GM23338 (cell line): ENCODE data around the gene FAAP100. TPM values are rescaled to one million over a fixed set of nuclear protein-coding genes. Genes with fewer than 3 reads are reported as not detected.
A peak's percentile ranks its signal among the peaks of the same experiment; 100 is the strongest.

Experiments used
- ATAC-seq: fragments of 200-7000 bp; cut with Tn5 transposase; 3 replicates; pipeline ENCODE4 v1.9.1; 2020
- DNase-seq: peaks from one replicate; pipeline ENCODE4 v3.0.0-alpha.2; 2015; ENCODE audit warnings: low spot score
- H2AFZ ChIP-seq: fragments of 200-600 bp; sonication (generic); 2 replicates; pipeline ENCODE4 v1.8.0; 2016; ENCODE audit warnings: antibody characterized with exemption, mild to moderate bottlenecking, moderate library complexity
- H3F3A ChIP-seq: fragments of 200-600 bp; sonication (generic); replicated peaks from 2 replicates; pipeline ENCODE4 v1.8.0; 2017; ENCODE audit warnings: antibody characterized with exemption, mixed run types, low read depth
- H3K27ac ChIP-seq: fragments of 200-600 bp; sonication (generic); 2 replicates; pipeline ENCODE4 v1.6.1; 2016; ENCODE audit warnings: low read depth
- H3K27me3 ChIP-seq: fragments of 200-600 bp; sonication (generic); 2 replicates; pipeline ENCODE4 v1.8.0; 2016; ENCODE audit warnings: mild to moderate bottlenecking, mixed run types, moderate library complexity; ENCODE audit not compliant: insufficient read depth
- H3K36me3 ChIP-seq: fragments of 200-600 bp; sonication (generic); 2 replicates; pipeline ENCODE4 v1.8.0; 2016; ENCODE audit warnings: mild to moderate bottlenecking; ENCODE audit not compliant: insufficient read depth
- H3K4me1 ChIP-seq: fragments of 200-600 bp; sonication (generic); 2 replicates; pipeline ENCODE4 v1.8.0; 2016; ENCODE audit warnings: mild to moderate bottlenecking, moderate library complexity; ENCODE audit not compliant: insufficient read depth
- H3K4me2 ChIP-seq: fragments of 200-600 bp; sonication (generic); 2 replicates; pipeline ENCODE4 v1.7.1; 2017; ENCODE audit warnings: mixed run types
- H3K4me3 ChIP-seq: fragments of 200-600 bp; sonication (generic); 2 replicates; pipeline ENCODE4 v1.6.1; 2016; ENCODE audit warnings: mixed run types
- H3K79me2 ChIP-seq: fragments of 200-600 bp; sonication (generic); replicated peaks from 2 replicates; pipeline ENCODE4 v1.8.0; 2017; ENCODE audit warnings: mild to moderate bottlenecking; ENCODE audit not compliant: insufficient read depth
- H3K9me2 ChIP-seq: fragments of 200-600 bp; sonication (generic); 2 replicates; pipeline ENCODE4 v1.8.0; 2017; ENCODE audit not compliant: insufficient read depth
- H4K20me1 ChIP-seq: fragments of 200-600 bp; sonication (generic); replicated peaks from 2 replicates; pipeline ENCODE4 v1.8.0; 2017; ENCODE audit warnings: mild to moderate bottlenecking; ENCODE audit not compliant: insufficient read depth
- H3K27ac Mint-ChIP-seq: 2 replicates; pipeline ENCODE4 v1.8.0; 2020; ENCODE audit warnings: inconsistent platforms, mild to moderate bottlenecking, moderate library complexity, mixed read lengths
- H3K27me3 Mint-ChIP-seq: 3 replicates; pipeline ENCODE4 v1.8.0; 2022; ENCODE audit warnings: low read depth, mild to moderate bottlenecking, moderate library complexity, mixed read lengths, inconsistent platforms; ENCODE audit not compliant: insufficient read depth, poor library complexity
- H3K36me3 Mint-ChIP-seq: 3 replicates; pipeline ENCODE4 v1.8.0; 2021; ENCODE audit warnings: low read depth, mild to moderate bottlenecking, inconsistent platforms, moderate library complexity, mixed read lengths
- H3K4me1 Mint-ChIP-seq: 3 replicates; pipeline ENCODE4 v1.8.0; 2020; ENCODE audit warnings: mild to moderate bottlenecking, inconsistent platforms, mixed read lengths
- H3K4me3 Mint-ChIP-seq: 3 replicates; pipeline ENCODE4 v1.8.0; 2021; ENCODE audit warnings: moderate library complexity, mild to moderate bottlenecking, inconsistent platforms, mixed read lengths
- H3K9me3 Mint-ChIP-seq: 3 replicates; pipeline ENCODE4 v1.8.0; 2020; ENCODE audit warnings: moderate library complexity, mild to moderate bottlenecking, inconsistent platforms, mixed read lengths
- CREB1 ChIP-seq: fragments of 250-450 bp; sonication (Bioruptor Pico); IDR thresholded peaks from 2 replicates; pipeline ENCODE4 v1.5.0; 2020; ENCODE audit warnings: low read depth, mild to moderate bottlenecking, moderate library complexity
- EZH2 ChIP-seq: fragments of 200-600 bp; sonication (generic); IDR thresholded peaks from one replicate; pipeline ENCODE4 v1.8.0; 2017; ENCODE audit warnings: antibody characterized with exemption, mild to moderate bottlenecking, low read depth; ENCODE audit not compliant: unreplicated experiment
- JUNB ChIP-seq: IDR thresholded peaks from one replicate; pipeline ENCODE4 v1.6.1; 2016; ENCODE audit warnings: antibody characterized with exemption; ENCODE audit not compliant: unreplicated experiment
- NANOG ChIP-seq: IDR thresholded peaks from 2 replicates; pipeline ENCODE4 v1.6.1; 2016; ENCODE audit warnings: antibody characterized with exemption, borderline replicate concordance
- POLR2AphosphoS5 ChIP-seq: IDR thresholded peaks from 2 replicates; pipeline ENCODE4 v1.6.1; 2016; ENCODE audit warnings: antibody characterized with exemption, low read depth
- STAT1 ChIP-seq: IDR thresholded peaks from one replicate; pipeline ENCODE4 v1.6.1; 2016; ENCODE audit warnings: antibody characterized with exemption; ENCODE audit not compliant: unreplicated experiment
- ZNF114 ChIP-seq: fragments of 250-450 bp; sonication (Bioruptor Pico); IDR thresholded peaks from 2 replicates; pipeline ENCODE4 v1.5.0; 2020; ENCODE audit warnings: mild to moderate bottlenecking, moderate library complexity
- ZNF331 ChIP-seq: fragments of 250-450 bp; sonication (Bioruptor Pico); IDR thresholded peaks from 2 replicates; pipeline ENCODE4 v1.5.0; 2020; ENCODE audit warnings: low read depth, mild to moderate bottlenecking, moderate library complexity
- polyA plus RNA-seq: library from polyadenylated mRNA; unstranded; fragments of >200 nt; fragmentation: Nextera tagmentation; extraction: Ambion mirVana; gene quantifications from 2 replicates; pipeline ENCODE4 v1.2.1, GENCODE V29; 2016
- total RNA-seq: library from RNA; depleted of rRNA; stranded (reverse); fragments of >200 nt; shearing (Covaris generic); gene quantifications from 2 replicates; pipeline ENCODE4 v1.2.3, GENCODE V29; 2014
- TF ChIP-seq, protein P1 (sequence below): IDR thresholded peaks from one replicate; pipeline ENCODE4 v1.6.1; 2018; ENCODE audit warnings: antibody characterized with exemption; ENCODE audit not compliant: unreplicated experiment
- TF ChIP-seq, protein P2 (sequence below): IDR thresholded peaks from 2 replicates; pipeline ENCODE4 v1.6.1; 2016; ENCODE audit warnings: antibody characterized with exemption
- TF ChIP-seq, protein P3 (sequence below), 2 experiments: fragments of 200-600 bp in 1 of 2; sonication (generic) in 1 of 2; conservative IDR thresholded peaks; 2 replicates each; pipeline versions ENCODE4 v1.5.1 to v1.6.1; 2016 to 2017; ENCODE audit warnings: antibody characterized with exemption in 2 of 2, low read depth in 2 of 2, mild to moderate bottlenecking in 2 of 2, moderate library complexity in 1 of 2

The FAAP100 gene
- total and polyA plus RNA-seq, 2 experiments from 2014 or later, result 16.0 to 50.5 TPM

- TF ChIP-seq, protein P1, sequence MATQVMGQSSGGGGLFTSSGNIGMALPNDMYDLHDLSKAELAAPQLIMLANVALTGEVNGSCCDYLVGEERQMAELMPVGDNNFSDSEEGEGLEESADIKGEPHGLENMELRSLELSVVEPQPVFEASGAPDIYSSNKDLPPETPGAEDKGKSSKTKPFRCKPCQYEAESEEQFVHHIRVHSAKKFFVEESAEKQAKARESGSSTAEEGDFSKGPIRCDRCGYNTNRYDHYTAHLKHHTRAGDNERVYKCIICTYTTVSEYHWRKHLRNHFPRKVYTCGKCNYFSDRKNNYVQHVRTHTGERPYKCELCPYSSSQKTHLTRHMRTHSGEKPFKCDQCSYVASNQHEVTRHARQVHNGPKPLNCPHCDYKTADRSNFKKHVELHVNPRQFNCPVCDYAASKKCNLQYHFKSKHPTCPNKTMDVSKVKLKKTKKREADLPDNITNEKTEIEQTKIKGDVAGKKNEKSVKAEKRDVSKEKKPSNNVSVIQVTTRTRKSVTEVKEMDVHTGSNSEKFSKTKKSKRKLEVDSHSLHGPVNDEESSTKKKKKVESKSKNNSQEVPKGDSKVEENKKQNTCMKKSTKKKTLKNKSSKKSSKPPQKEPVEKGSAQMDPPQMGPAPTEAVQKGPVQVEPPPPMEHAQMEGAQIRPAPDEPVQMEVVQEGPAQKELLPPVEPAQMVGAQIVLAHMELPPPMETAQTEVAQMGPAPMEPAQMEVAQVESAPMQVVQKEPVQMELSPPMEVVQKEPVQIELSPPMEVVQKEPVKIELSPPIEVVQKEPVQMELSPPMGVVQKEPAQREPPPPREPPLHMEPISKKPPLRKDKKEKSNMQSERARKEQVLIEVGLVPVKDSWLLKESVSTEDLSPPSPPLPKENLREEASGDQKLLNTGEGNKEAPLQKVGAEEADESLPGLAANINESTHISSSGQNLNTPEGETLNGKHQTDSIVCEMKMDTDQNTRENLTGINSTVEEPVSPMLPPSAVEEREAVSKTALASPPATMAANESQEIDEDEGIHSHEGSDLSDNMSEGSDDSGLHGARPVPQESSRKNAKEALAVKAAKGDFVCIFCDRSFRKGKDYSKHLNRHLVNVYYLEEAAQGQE, result no peak
- TF ChIP-seq STAT1, result no peak
- TF ChIP-seq, protein P2, sequence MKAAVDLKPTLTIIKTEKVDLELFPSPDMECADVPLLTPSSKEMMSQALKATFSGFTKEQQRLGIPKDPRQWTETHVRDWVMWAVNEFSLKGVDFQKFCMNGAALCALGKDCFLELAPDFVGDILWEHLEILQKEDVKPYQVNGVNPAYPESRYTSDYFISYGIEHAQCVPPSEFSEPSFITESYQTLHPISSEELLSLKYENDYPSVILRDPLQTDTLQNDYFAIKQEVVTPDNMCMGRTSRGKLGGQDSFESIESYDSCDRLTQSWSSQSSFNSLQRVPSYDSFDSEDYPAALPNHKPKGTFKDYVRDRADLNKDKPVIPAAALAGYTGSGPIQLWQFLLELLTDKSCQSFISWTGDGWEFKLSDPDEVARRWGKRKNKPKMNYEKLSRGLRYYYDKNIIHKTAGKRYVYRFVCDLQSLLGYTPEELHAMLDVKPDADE, result no peak
- TF ChIP-seq POLR2AphosphoS5, result no peak
- TF ChIP-seq ZNF331 (CRISPR knock-in tag), result no peak
- TF ChIP-seq, protein P3, sequence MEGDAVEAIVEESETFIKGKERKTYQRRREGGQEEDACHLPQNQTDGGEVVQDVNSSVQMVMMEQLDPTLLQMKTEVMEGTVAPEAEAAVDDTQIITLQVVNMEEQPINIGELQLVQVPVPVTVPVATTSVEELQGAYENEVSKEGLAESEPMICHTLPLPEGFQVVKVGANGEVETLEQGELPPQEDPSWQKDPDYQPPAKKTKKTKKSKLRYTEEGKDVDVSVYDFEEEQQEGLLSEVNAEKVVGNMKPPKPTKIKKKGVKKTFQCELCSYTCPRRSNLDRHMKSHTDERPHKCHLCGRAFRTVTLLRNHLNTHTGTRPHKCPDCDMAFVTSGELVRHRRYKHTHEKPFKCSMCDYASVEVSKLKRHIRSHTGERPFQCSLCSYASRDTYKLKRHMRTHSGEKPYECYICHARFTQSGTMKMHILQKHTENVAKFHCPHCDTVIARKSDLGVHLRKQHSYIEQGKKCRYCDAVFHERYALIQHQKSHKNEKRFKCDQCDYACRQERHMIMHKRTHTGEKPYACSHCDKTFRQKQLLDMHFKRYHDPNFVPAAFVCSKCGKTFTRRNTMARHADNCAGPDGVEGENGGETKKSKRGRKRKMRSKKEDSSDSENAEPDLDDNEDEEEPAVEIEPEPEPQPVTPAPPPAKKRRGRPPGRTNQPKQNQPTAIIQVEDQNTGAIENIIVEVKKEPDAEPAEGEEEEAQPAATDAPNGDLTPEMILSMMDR (conservative IDR thresholded peaks at IDR 0.05; ENCODE audit: low read depth in 2 of 2), result no peak
- TF ChIP-seq NANOG, result no peak
- no peak for TF ChIP-seq CREB1 (CRISPR knock-in tag)
Observed at GRCh38 chr17:81517339-81518112, 34.6 kb downstream of the FAAP100 start (continued).

- Histone ChIP-seq H4K20me1 (peaks cover 9% of the 10 kb centered on the region), H3F3A (peaks cover 22% of the 10 kb centered on the region), H3K27me3 (peaks cover 40% of the 10 kb centered on the region), H3K36me3 (peaks cover 1% of the 10 kb centered on the region; the same call in 1 of the 2 replicates), H3K27ac (no peak overlapping the region), H3K4me3 (no peak overlapping the region), H3K9me2 (no peaks in the 10 kb centered on the region), H3K4me2 (peak overlapping the region; percentile 84; the same call in 1 of the 2 replicates), H3K79me2 (peaks cover 23% of the 10 kb centered on the region), H2AFZ (no peak overlapping the region), H3K4me1 (peaks cover 22% of the 10 kb centered on the region)
- TF ChIP-seq ZNF114 (CRISPR knock-in tag), result no peak
- TF ChIP-seq POLR2AphosphoS5, result no peak
- no peak for TF ChIP-seq JUNB
- TF ChIP-seq, protein P3 (conservative IDR thresholded peaks at IDR 0.05; ENCODE audit: low read depth in 2 of 2), result no peak
- no peak for TF ChIP-seq ZNF331 (CRISPR knock-in tag)
- TF ChIP-seq CREB1 (CRISPR knock-in tag), result no peak
- no peak for TF ChIP-seq EZH2
- TF ChIP-seq, protein P2, result no peak
- TF ChIP-seq, protein P1, result no peak
- H3K27ac Mint-ChIP-seq, result no peak overlapping the region
- peaks cover 18% of the 10 kb centered on the region for H3K4me1 Mint-ChIP-seq
- no peak for ATAC-seq
- H3K4me3 Mint-ChIP-seq, result peak overlapping the region; percentile 87
- no peak for DNase-seq
- H3K36me3 Mint-ChIP-seq, result peaks cover 4% of the 10 kb centered on the region
- H3K9me3 Mint-ChIP-seq, result peaks cover 2% of the 10 kb centered on the region; the same call in 2 of the 3 replicates
- peaks cover 51% of the 10 kb centered on the region for H3K27me3 Mint-ChIP-seq
Observed at GRCh38 chr17:81517009-81517338, 35.2 kb downstream of the FAAP100 start.
